ENCODE measurements around the gene ADAMTSL4.
"Not testable (repeated sequence)": the region's sequence is repeated elsewhere in the genome, so short reads cannot be mapped to it uniquely, and the experiment has no call there.

Gene ADAMTSL4

DNA sequence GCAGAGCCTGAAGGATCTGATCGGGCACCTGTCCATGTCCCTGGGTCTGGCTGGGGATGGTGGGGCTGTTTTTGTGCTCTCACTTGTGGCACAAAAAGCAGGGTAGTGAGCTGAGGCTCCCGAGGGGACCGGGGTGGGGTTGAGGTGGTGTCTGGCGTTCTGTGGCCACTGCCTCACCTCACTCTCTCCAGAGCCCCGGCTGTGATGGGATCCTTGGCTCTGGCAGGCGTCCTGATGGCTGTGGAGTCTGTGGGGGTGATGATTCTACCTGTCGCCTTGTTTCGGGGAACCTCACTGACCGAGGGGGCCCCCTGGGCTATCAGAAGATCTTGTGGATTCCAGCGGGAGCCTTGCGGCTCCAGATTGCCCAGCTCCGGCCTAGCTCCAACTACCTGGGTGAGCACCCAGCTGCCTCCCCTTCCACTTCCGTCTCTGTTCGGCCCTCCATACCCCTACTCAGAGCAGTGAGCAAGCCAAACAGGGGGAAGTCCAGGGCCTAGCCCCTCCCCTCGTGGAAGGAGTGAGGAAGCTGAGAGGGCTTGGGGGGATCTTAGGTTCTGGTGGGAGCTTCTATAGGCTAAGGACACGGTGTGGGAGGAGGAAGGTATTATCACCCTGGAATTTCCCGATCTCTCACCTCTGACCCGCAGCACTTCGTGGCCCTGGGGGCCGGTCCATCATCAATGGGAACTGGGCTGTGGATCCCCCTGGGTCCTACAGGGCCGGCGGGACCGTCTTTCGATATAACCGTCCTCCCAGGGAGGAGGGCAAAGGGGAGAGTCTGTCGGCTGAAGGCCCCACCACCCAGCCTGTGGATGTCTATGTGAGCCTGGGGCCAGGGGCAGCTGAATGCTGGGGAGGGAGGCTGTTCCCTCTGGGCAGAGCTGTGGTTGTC lies 7.0 kb downstream of the ADAMTSL4 start:
- DNase-seq = no peak

DNA sequence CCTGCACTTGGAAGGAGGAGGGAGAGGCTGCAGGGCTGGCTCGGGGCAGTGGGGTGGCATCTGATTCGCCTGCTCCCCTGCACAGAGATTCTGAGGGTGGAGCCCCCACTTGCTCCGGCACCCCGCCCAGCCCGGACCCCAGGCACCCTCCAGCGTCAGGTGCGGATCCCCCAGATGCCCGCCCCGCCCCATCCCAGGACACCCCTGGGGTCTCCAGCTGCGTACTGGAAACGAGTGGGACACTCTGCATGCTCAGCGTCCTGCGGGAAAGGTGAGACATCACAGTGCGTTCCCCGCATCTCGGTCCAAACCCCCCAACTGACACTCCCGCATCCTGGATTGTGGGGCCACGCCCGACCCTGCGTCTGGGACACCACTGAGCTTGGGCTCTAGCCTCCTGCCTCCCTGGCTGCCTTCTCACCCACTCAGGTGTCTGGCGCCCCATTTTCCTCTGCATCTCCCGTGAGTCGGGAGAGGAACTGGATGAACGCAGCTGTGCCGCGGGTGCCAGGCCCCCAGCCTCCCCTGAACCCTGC lies 7.9 kb downstream of the ADAMTSL4 start:
- DNase-seq = no peak

DNA sequence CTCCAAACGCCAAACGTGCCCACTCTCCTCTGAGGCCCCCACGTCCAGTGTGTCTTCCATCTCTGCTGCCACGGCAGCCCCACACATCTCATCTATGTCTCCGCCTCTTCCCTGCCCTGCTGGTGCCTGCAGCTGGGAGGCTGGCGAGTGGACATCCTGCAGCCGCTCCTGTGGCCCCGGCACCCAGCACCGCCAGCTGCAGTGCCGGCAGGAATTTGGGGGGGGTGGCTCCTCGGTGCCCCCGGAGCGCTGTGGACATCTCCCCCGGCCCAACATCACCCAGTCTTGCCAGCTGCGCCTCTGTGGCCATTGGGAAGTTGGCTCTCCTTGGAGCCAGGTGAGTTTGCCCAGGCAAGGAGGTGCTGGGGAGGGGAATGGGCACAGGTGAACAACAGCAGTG lies 8.6 kb downstream of the ADAMTSL4 start:
- DNase-seq = no peak

DNA sequence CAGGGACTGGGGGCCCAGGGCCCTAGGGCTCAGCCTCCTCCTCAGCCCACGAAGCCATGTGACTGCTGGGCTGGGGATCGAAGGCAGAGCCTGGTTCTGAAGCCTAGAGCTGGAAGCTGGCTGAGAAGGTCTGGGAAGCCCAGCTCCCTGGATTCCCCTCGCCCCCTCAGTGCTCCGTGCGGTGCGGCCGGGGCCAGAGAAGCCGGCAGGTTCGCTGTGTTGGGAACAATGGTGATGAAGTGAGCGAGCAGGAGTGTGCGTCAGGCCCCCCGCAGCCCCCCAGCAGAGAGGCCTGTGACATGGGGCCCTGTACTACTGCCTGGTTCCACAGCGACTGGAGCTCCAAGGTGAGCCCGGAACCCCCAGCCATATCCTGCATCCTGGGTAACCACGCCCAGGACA lies 9.1 kb downstream of the ADAMTSL4 start:
- no peak for DNase-seq

DNA sequence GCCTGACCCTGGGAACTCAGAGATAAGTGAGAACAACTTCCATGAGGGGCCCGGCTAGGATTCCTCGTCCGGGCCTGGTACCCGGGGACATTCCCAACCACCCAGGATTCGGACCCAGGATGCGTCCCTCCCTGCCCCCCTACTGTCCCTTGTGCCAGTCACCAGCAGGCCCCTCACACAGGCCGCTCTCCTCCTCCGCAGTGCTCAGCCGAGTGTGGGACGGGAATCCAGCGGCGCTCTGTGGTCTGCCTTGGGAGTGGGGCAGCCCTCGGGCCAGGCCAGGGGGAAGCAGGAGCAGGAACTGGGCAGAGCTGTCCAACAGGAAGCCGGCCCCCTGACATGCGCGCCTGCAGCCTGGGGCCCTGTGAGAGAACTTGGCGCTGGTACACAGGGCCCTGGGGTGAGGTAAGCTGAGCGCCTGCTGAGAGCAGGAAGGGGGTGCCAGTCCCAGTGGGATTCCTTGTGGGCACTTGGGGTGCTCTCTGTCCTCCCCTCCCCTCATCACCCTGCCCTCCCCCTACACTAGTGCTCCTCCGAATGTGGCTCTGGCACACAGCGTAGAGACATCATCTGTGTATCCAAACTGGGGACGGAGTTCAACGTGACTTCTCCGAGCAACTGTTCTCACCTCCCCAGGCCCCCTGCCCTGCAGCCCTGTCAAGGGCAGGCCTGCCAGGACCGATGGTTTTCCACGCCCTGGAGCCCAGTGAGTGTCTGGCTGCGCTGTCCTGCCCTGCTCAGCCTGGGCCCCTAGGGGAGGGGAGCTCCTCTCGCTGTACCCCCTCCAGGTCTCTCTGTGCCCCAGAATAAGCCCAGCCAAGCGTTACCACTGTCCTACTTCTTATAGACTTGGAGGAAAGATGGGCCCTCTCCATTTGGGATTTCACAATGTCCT lies 9.8 kb downstream of the ADAMTSL4 start:
- no peak for DNase-seq

DNA sequence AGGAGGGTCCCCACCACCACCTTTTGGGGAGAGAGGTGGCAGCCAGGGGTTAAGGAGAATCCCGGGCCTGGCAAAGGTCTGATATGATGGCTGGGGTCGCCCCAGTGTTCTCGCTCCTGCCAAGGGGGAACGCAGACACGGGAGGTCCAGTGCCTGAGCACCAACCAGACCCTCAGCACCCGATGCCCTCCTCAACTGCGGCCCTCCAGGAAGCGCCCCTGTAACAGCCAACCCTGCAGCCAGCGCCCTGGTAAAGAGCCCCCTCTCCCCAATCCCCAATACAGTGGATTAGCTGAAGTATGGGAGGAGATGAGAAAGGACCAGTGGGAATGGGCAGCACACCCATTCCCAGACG lies 10.4 kb downstream of the ADAMTSL4 start:
- DNase-seq = no peak

DNA sequence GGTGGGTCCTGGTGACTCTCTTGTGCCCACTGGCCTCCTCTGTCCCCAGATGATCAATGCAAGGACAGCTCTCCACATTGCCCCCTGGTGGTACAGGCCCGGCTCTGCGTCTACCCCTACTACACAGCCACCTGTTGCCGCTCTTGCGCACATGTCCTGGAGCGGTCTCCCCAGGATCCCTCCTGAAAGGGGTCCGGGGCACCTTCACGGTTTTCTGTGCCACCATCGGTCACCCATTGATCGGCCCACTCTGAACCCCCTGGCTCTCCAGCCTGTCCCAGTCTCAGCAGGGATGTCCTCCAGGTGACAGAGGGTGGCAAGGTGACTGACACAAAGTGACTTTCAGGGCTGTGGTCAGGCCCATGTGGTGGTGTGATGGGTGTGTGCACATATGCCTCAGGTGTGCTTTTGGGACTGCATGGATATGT lies 10.8 kb downstream of the ADAMTSL4 start:
- peak; percentile 43 to 79 (median 73) for DNase-seq

DNA sequence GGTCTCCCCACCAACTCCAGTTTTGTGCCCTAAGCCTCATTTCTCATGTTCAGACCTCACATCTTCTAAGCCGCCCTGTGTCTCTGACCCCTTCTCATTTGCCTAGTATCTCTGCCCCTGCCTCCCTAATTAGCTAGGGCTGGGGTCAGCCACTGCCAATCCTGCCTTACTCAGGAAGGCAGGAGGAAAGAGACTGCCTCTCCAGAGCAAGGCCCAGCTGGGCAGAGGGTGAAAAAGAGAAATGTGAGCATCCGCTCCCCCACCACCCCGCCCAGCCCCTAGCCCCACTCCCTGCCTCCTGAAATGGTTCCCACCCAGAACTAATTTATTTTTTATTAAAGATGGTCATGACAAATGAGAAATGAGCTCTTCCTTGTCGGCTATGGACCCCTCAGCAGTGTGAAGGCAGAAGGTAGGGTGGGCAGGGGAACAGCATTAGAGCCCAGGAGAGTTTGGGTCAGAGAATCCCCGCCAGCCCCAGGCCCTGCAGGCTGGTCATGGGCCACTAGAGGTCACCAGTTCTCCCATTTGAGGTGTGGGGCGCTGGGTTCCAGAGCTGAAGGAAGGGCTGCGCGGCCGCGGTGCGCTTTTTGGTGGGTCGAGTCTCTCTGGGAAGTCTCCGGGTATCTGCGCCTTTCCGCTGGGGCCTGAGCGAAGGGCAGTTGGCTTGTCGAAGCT lies 11.5 kb downstream of the ADAMTSL4 start:
- peak in 2 of 3 experiments; percentile 87 to 90 for DNase-seq

DNA sequence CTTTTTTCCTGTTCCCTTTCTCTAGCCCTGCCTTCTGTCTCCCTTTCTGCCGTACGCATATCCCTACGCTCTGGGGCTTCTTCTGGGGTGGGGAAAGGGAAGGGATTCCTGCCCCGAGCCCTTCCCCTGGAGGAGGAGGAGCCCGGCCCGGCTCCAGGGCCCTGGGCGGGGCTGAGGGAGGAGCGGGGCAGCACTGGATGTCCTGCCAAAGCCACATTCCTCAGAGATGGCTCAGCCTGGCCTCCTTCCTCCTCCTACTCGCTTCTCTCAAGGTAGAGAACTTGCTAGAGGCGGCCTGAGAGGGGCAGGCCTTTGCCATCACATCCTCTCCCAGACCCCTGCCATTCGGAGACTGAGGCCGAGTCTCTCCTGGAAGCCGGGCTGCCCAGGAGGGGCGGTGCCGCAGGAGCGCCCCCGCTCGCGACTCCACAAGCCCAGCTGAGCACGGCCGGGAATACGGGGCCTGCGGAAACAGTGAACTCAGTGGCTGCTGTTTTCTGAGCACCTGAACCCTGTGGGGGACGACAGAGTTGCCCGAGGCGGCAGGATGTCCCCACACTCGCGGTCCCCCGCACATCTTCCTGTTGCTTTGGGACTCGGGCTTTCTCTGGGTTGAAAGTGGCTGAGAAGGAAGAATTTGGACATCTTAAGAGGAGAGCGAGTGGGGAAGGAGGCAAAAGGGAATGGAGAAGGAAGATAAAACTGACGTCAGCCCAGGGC lies 12.2 kb downstream of the ADAMTSL4 start:
- DNase-seq = peak; percentile 80 to 90 (median 84)

DNA sequence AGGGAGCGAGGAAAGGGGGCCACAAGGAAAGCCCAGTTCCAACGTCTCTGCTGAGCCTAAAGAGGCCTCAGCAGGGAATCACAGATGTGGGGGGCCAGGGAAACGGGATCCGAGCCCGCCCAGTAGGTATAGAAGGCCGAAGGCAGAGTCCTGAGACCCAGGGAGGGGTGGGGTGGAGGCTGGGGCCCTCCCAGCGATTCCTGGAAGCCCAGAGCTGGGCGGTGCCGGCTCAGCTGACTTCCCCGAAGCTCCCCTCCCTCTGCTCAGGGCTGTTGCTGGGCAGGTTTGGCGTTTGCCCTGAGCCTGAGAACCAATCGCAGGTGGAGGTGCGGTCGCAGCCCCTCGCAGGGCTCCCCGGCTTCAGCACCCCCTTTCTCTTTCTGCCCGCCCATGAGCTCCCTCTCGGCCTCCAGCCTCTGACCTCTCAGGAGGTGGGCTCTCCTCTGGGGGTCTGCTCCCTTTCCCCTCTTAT lies 12.8 kb downstream of the ADAMTSL4 start:
- peak; percentile 75 to 80 (median 78) for DNase-seq

DNA sequence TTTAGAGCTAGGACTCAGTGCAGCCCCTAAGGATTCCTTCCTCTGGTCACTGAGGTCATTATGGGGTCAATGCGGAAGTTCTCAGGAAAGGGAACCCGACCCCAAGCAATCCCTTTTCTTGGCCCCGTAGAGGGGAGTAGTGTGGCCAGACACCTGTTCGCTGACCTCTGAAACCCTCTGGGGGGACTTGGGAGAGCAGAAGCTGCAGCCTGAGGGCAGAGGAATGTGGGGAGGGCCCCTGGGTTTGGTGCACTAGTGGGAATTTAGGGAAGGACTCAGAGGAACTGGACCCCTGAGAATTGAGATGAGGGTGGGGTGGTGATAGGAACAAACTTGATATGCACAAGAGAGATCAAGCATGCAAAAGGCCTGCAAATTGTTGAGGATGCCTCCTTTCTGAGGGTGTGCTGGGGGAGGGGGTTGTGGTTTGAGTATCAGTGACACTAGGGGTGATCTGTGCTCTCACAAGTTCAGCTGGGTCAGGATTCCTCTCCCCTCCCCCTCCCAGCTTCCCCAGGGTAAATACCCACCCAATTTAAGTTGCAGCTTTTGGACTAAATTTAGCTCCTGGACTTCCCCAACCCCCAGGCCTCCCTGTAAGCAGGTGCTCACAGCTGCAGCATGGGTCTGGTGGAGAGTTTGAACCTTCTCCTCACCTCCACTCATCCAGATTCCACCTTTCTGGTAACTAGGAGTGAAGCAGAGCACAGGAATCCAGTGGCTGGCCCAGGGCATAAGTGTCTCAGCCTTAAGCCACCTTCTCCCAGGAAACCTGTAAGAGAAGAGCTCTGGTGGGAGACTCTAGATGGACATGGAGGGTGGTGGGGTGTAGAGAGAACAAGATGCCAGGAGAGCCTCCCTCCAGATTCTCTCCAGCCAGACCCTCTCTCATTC lies 13.5 kb downstream of the ADAMTSL4 start:
- peak in 1 of 3 experiments; percentile 55 for DNase-seq

DNA sequence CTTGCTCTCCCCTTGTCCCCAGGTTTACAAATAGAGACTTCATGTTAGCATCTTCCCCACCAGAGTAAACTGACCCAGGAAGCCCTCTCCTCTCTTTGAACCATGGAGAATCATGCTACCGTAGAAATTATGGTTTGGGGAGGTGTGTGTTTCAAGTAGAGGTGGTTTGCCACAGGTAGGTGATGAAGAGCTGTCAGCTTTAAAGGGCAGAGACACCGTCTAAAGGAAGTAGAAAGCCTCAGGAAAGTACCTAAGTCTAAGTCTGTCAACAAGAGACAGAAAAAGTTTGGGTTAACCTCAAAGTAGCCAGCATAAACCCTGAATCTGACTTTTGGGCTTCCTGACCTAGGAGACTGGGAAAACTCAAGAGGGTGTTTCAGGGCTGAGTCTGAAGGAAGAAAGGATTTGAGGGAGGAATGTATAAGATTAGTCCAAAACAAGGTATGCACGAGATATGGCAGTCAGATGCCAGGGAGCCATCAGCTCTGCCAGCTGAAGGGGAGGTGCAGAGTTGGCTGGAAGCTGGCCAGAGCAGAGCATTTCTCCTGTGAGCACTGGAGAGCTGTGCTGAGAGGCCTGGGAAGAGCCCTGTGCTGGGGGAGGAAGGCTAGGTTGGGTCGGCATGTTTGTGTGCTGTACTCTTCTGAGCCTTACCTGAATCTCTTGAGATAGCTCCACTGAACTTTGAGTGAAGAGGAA lies 14.3 kb downstream of the ADAMTSL4 start:
- no peak for DNase-seq

DNA sequence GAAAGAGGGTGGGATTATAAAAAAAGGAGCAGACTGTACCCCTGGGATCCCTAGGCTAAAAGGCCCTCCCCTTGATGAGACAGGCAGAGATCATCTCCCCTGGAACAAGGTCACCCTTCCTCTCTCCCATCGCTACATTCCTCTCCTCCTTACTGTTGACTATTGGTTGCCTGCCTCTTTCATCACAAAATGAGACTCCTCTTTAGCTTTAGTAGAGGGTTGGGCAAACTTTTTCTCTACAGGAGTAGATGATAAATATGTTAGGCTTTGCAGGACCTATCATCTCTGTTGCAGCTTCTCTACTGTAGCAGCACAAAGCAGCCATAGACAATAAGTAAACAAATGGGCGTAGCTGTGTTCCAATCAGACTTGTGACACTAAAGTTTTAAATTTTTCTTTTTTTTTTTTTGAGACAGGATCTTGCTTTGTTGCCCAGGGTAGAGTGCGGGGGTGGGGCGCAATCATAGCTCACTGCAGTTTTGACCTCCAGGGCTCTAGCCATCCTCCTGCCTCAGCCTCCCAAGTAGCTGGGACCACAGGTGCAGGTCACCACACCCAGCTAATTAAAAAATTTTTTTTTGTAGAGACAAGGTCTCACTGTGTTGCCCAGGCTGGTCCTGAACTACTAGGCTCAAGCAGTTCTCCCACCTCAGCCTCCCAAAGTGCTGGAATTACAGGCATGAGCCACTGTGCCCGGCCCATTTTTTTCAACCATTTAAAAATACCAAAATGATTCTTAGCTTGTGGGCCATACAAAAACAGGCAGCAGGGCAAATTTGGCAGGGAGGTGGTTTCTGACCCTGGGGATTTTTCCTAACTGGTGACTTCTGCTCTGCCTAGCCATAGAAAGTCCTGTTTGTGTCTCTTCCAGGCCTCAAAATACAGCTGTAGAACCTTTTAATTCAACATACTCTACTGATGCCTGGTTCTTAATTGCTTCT lies 15.1 kb downstream of the ADAMTSL4 start:
- no peak for DNase-seq

DNA sequence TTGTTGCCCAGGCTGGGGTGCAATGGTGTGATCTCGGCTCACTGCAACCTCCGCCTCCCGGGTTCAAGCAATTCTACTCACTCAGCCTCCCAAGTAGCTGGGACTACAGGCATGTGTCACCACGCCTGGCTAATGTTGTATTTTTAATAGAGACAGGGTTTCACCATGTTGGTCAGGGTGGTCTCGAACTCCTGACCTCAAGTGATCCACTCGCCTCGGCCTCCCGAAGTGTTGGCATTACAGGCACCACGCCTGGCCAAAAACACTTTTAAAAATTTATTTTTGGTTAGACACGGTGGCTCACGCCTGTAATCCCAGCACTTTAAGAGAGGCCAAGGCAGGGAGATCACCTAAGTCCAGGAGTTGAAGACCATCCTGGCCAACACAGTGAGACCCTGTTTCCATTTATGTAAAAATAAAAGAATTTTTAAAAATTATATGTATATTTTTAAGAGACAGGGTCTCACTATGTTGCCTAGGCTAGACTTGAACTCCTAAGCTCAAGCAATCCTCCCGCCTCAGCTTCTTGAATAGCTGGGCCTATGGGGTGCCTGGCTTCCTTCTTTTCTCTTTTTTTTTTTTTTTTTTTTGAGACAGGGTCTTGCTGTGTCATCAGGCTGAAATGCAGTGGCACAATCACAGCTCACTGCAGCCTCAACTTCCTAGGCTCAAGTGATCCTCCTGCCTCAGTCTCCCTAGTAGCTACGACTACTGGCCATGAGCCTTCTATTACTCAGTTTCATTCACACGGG lies 16.2 kb downstream of the ADAMTSL4 start:
- DNase-seq = not testable (repeated sequence)

DNA sequence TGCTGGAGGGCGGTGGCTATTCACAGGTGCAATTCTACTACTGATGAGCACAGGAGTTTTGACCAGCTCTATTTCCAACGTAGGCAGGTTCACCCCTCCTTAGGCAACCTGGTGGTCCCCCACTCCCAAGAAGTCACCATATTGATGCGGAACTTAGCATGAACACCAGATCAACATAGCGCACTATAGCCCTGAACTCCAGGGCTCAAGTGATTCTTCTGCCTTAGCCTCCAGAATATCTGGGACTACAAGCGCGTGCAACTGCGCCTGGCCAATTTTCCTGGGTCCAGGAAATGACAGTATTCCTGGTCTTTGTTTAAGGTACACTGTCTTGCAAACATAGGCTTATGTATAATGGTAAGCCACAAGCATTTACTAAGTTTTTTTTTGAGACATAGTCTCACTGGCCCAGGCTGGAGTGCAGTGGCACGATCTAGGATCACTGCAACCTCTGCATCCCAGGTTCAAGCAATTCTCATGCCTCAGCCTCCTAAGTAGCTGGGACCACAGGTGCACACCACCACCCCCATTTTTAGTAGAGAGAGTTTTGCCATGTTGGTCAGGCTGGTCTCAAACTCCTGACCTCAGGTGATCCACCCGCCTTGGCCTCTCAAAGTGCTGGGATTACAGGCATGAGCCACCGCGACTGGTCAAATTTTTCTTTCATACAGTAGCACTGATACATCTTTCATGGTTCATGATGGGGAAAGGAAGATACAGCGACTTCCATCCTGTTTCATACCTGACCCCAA lies 17.6 kb downstream of the ADAMTSL4 start:
- DNase-seq = no peak

DNA sequence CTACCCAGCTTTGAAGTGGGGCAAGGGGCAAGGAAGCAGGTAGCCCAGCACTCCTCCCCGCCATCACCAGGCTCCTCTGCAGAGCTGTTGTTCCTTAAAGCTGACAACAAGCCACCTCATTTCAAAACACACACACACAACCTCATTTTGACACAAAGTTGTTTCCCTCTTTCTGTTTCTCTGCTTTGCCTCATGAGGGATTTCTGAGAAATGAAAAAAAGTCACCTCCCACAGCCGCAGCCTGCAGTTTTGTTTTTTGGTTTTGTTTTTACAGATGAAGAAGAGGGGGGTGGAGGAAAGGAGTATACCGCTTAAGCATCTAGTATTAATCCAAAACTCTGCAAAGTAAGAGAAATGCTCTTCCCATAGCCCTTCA lies 18.1 kb downstream of the ADAMTSL4 start:
- no peak for DNase-seq

DNA sequence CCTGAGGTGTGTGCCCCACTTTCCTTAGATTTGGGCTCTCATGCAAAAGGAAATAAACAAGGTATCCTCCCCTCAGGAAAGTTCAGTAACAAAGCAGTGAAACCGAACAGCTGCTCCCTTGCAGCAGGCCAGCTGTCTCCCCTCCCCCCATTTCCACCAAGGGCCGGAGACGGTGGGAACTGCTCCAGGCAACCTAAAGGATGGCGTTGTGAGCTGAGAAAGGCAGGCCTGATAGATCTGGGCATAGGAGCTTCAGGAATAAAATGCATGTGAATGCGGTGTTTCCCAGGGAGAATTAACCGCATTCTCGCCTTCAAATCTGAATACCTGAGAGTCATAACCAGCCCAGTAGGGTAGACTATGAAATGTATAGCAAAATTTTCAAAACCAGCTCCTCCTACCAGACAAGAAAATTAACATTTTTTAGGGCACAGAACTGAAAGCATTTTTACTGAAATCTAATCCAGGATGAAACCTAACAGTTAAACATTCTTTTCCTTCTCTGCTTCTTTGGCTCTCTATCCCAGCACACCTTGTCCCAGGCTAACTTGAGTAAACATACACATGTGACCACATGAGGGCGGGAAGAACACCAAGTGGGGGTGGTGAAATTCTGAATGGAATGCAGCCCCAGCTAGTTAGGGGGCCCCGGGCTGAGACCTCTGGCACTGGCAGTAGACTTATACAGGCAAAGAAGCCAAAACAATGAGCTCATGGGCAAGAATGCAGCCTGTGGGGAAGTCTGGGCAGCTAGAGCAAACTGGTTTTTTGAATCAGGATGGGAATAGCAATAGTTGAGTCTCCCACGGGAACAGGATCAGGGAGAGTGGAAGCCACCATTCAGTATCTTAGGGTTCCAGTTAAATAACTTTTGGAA lies 18.7 kb downstream of the ADAMTSL4 start:
- peak; percentile 30 to 89 (median 74) for DNase-seq
